ENCODE results near the gene HOXC13. TPM values are rescaled to one million over a fixed set of nuclear protein-coding genes. Genes with fewer than 3 reads are reported as not detected.

The HOXC13 gene
- total RNA-seq, 4 donors from 2014 or later = not detected

GRCh38 chr12:53956251-53956887 lies 17.7 kb downstream of the HOXC13 start:
- WGBS, 2 donors = 7 to 10% methylated on average over 25 of the region's 25 CpGs
- no peak overlapping the region for H3K4me3 ChIP-seq (replicated peaks in 1 of 3)

GRCh38 chr12:53956914-53957536 lies 18.4 kb downstream of the HOXC13 start:
- no peak for DNase-seq

More at GRCh38 chr12:53956251-53956887, 17.7 kb downstream of the HOXC13 start:
- Histone ChIP-seq H3K9me3 (no peaks in the 10 kb centered on the region), H3K4me1 (peaks cover 5 to 19% of the 10 kb centered on the region in 2 donors), H3K27ac (no peak overlapping the region), H3K27me3 (peaks cover 81% of the 10 kb centered on the region), H3K36me3 (no peaks in the 10 kb centered on the region)
- no peak for TF ChIP-seq CTCF (IDR thresholded peaks at IDR 0.05)
- no peak for TF ChIP-seq POLR2A (IDR thresholded peaks at IDR 0.05)
- intact Hi-C loops (cut with DNase I) = no loop called here
- DNase-seq = no peak

GRCh38 chr12:53958128-53958527 lies 19.5 kb downstream of the HOXC13 start:
- Histone ChIP-seq H3K4me1 (peaks cover 1 to 17% of the 10 kb centered on the region in 2 donors), H3K27ac (no peak overlapping the region), H3K9me3 (no peaks in the 10 kb centered on the region), H3K36me3 (no peaks in the 10 kb centered on the region), H3K27me3 (peaks cover 88% of the 10 kb centered on the region), H3K4me3 (replicated peaks in 1 of 3) (no peak overlapping the region)
- DNase-seq = no peak
- no peak for TF ChIP-seq CTCF (IDR thresholded peaks at IDR 0.05)
- TF ChIP-seq POLR2A (IDR thresholded peaks at IDR 0.05) = no peak
- intact Hi-C loops (cut with DNase I) = no loop called here
- WGBS, 2 donors = 11 to 24% methylated on average over 3 of the region's 3 CpGs

More at GRCh38 chr12:53956914-53957536, 18.4 kb downstream of the HOXC13 start:
- H3K9me3 ChIP-seq = no peaks in the 10 kb centered on the region
- 11 to 12% methylated on average over 8 to 9 of the region's 11 CpGs for WGBS, 2 donors
- peaks cover 84% of the 10 kb centered on the region for H3K27me3 ChIP-seq
- intact Hi-C loops (cut with DNase I) = no loop called here
- H3K36me3 ChIP-seq = no peaks in the 10 kb centered on the region
- H3K4me3 ChIP-seq (replicated peaks in 1 of 3) = no peak overlapping the region
- H3K27ac ChIP-seq = no peak overlapping the region
- TF ChIP-seq CTCF (IDR thresholded peaks at IDR 0.05) (no peak), POLR2A (IDR thresholded peaks at IDR 0.05) (no peak)
- peaks cover 5 to 17% of the 10 kb centered on the region in 2 donors for H3K4me1 ChIP-seq

- Histone ChIP-seq H3K36me3 (no peaks in the 10 kb centered on the region), H3K4me3 (replicated peaks in 1 of 3) (no peak overlapping the region), H3K9me3 (no peaks in the 10 kb centered on the region), H3K4me1 (peaks cover 0 to 21% of the 10 kb centered on the region in 2 donors), H3K27ac (no peak overlapping the region), H3K27me3 (peaks cover 86% of the 10 kb centered on the region)
- intact Hi-C loops (cut with DNase I) = no loop called here
- DNase-seq = no peak
- 11% methylated on average over 4 of the region's 4 CpGs for WGBS, 2 donors
- no peak for TF ChIP-seq CTCF (IDR thresholded peaks at IDR 0.05)
- no peak for TF ChIP-seq POLR2A (IDR thresholded peaks at IDR 0.05)
Measured at GRCh38 chr12:53959314-53959713, 20.7 kb downstream of the HOXC13 start.
